Uterus (tissue), 2 donors: ENCODE results near the gene NR2F1-AS1.

Experiments used
- CTCF ChIP-seq, 4 experiments: fragments of 200-600 bp in 2 of 4; fragments of 450-650 bp in 2 of 4; sonication (generic) in 2 of 4; IDR thresholded peaks; one replicate each; pipeline ENCODE4 v1.5.1; 2016 to 2019; ENCODE audit warnings: antibody characterized with exemption in 4 of 4, mild to moderate bottlenecking in 2 of 4, moderate library complexity in 1 of 4
- POLR2A ChIP-seq, 2 donors: fragments of 450-650 bp; IDR thresholded peaks; one replicate each; pipeline ENCODE4 v1.6.1; 2016; ENCODE audit warnings: antibody characterized with exemption in 2 of 2, mild to moderate bottlenecking in 1 of 2, moderate library complexity in 1 of 2

- TF ChIP-seq CTCF (IDR thresholded peaks at IDR 0.05) (no peak), POLR2A (IDR thresholded peaks at IDR 0.05) (no peak)
Measured at GRCh38 chr5:93403141-93403928, 177.7 kb downstream of the NR2F1-AS1 start.
